ENCODE results near the gene DNM3.

The DNM3 gene

DNA sequence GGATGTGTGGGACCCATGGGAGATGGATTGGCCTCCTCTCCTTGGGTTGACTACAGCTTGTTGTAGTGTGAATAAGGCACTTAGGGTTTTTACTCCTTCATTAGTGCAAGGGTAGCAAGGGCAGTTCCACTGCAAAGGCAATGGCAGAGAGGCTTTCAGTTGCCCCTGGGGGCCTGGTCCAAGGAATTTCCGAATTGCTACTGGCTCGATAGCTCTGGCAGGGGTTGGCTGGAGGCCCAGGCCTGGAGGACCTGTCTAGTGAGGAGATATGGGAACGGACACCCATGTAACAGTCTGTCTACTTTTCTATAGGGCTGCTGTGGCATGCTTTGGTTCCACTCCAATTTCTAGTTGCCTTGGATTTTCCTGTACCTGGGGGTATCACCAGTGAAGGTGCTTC, 360.3 kb downstream of the DNM3 start:
- no peaks in the 10 kb centered on the region for H3K9me3 ChIP-seq (replicated peaks; ENCODE audit: insufficient read depth, low read length)
- no peaks in the 10 kb centered on the region for H4K20me1 ChIP-seq (ENCODE audit: insufficient read depth, low read length)
- no peaks in the 10 kb centered on the region for H3K36me3 ChIP-seq (replicated peaks; ENCODE audit: insufficient read depth, low read length)
- no peaks in the 10 kb centered on the region for H3F3A ChIP-seq (ENCODE audit: insufficient read depth, low read length)
- no peak overlapping the region for H3K4me3 ChIP-seq (ENCODE audit: low read length)
- H3K9me2 ChIP-seq (replicated peaks; ENCODE audit: insufficient read depth, low read length), result no peaks in the 10 kb centered on the region
- no peaks in the 10 kb centered on the region for H3K79me2 ChIP-seq (ENCODE audit: low read length)
- H3K27me3 ChIP-seq (replicated peaks; ENCODE audit: insufficient read depth, low read length), result no peaks in the 10 kb centered on the region
- no peak for DNase-seq
- H3K27ac ChIP-seq (ENCODE audit: low read length), result no peak overlapping the region
- H3K9ac ChIP-seq (ENCODE audit: low read length), result no peak overlapping the region
- TF ChIP-seq EZH2phosphoT487 (IDR thresholded peaks at IDR 0.05; ENCODE audit: low read length) (no peak), EZH2 (optimal IDR thresholded peaks at IDR 0.05; ENCODE audit: low read depth, low read length) (no peak)
- TF ChIP-seq, protein P1, sequence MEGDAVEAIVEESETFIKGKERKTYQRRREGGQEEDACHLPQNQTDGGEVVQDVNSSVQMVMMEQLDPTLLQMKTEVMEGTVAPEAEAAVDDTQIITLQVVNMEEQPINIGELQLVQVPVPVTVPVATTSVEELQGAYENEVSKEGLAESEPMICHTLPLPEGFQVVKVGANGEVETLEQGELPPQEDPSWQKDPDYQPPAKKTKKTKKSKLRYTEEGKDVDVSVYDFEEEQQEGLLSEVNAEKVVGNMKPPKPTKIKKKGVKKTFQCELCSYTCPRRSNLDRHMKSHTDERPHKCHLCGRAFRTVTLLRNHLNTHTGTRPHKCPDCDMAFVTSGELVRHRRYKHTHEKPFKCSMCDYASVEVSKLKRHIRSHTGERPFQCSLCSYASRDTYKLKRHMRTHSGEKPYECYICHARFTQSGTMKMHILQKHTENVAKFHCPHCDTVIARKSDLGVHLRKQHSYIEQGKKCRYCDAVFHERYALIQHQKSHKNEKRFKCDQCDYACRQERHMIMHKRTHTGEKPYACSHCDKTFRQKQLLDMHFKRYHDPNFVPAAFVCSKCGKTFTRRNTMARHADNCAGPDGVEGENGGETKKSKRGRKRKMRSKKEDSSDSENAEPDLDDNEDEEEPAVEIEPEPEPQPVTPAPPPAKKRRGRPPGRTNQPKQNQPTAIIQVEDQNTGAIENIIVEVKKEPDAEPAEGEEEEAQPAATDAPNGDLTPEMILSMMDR (IDR thresholded peaks at IDR 0.05; ENCODE audit: low read length), result no peak
- no peak overlapping the region for H3K4me2 ChIP-seq (ENCODE audit: low read depth, low read length)
- H3K4me1 ChIP-seq (ENCODE audit: low read length), result no peaks in the 10 kb centered on the region
- H2AFZ ChIP-seq (ENCODE audit: low read length), result no peak overlapping the region

DNA sequence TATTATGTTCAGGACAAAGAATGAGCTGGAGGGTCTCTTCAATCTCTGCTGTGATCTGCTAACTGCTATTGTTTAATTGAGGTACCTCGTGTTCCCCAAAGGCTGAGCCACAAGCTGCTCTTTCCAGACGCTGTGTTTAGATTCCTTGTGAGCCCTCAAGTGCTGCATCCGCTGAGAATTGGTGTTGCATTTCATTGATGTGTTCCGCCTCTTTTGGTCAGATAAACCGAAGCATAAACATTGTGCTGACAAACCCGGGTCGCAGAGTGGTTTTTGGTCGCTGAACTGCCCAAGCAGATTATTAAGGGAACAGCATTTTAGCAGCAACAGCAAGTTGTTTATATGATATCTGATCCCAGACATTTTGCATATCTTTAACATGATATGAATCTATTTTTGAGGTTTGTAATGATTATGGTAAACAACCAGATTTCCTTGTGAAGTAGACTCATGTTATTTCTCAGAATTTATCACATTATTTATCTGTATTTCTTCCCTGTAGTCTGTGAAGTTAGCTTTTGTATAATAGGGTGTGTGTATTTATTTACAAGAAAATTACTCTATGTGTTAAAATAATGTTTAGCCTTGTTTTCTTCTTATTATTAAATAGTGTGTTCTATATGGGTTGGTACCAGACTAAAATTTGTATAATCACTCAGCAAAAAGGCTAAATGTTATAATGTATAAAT, 362.0 kb downstream of the DNM3 start:
- Histone ChIP-seq H3K4me3 (ENCODE audit: low read length) (no peak overlapping the region), H3F3A (ENCODE audit: insufficient read depth, low read length) (no peaks in the 10 kb centered on the region), H3K4me1 (ENCODE audit: low read length) (no peaks in the 10 kb centered on the region), H3K27ac (ENCODE audit: low read length) (no peak overlapping the region), H3K9ac (ENCODE audit: low read length) (no peak overlapping the region), H2AFZ (ENCODE audit: low read length) (no peak overlapping the region), H3K36me3 (replicated peaks; ENCODE audit: insufficient read depth, low read length) (no peaks in the 10 kb centered on the region), H3K4me2 (ENCODE audit: low read depth, low read length) (no peak overlapping the region), H4K20me1 (ENCODE audit: insufficient read depth, low read length) (no peaks in the 10 kb centered on the region), H3K27me3 (replicated peaks; ENCODE audit: insufficient read depth, low read length) (no peaks in the 10 kb centered on the region), H3K9me2 (replicated peaks; ENCODE audit: insufficient read depth, low read length) (no peaks in the 10 kb centered on the region), H3K79me2 (ENCODE audit: low read length) (no peaks in the 10 kb centered on the region), H3K9me3 (replicated peaks; ENCODE audit: insufficient read depth, low read length) (no peaks in the 10 kb centered on the region)
- no peak for TF ChIP-seq EZH2phosphoT487 (IDR thresholded peaks at IDR 0.05; ENCODE audit: low read length)
- DNase-seq, result no peak

DNA sequence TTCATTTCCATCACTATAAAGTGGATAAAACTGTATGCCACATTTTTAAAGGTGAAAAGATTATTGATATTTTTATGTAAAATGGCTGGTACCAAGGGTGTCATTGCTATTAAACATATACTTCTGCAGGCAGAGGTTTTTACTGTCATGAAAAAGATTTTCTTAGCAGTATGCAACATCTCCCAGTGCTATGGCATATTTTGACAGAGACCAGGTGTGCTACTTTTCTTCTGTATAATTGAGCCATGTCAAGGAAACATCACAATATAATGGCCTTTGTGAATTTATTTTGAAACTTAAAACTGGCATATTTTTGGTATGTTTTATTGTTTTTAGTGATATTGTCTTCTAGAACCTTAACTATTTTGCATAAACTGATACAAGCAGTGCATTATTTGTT, 362.6 kb downstream of the DNM3 start:
- Histone ChIP-seq H2AFZ (ENCODE audit: low read length) (no peak overlapping the region), H4K20me1 (ENCODE audit: insufficient read depth, low read length) (no peaks in the 10 kb centered on the region), H3K9ac (ENCODE audit: low read length) (no peak overlapping the region), H3K9me2 (replicated peaks; ENCODE audit: insufficient read depth, low read length) (no peaks in the 10 kb centered on the region), H3K9me3 (replicated peaks; ENCODE audit: insufficient read depth, low read length) (no peaks in the 10 kb centered on the region), H3K4me1 (ENCODE audit: low read length) (no peaks in the 10 kb centered on the region), H3K4me3 (ENCODE audit: low read length) (no peak overlapping the region), H3K36me3 (replicated peaks; ENCODE audit: insufficient read depth, low read length) (no peaks in the 10 kb centered on the region), H3K27ac (ENCODE audit: low read length) (no peak overlapping the region), H3K27me3 (replicated peaks; ENCODE audit: insufficient read depth, low read length) (no peaks in the 10 kb centered on the region), H3K79me2 (ENCODE audit: low read length) (no peaks in the 10 kb centered on the region), H3K4me2 (ENCODE audit: low read depth, low read length) (no peak overlapping the region), H3F3A (ENCODE audit: insufficient read depth, low read length) (no peaks in the 10 kb centered on the region)
- DNase-seq, result no peak
- TF ChIP-seq EZH2phosphoT487 (IDR thresholded peaks at IDR 0.05; ENCODE audit: low read length) (no peak), EZH2 (optimal IDR thresholded peaks at IDR 0.05; ENCODE audit: low read depth, low read length) (no peak)
- TF ChIP-seq, protein P1 (IDR thresholded peaks at IDR 0.05; ENCODE audit: low read length), result no peak

DNA sequence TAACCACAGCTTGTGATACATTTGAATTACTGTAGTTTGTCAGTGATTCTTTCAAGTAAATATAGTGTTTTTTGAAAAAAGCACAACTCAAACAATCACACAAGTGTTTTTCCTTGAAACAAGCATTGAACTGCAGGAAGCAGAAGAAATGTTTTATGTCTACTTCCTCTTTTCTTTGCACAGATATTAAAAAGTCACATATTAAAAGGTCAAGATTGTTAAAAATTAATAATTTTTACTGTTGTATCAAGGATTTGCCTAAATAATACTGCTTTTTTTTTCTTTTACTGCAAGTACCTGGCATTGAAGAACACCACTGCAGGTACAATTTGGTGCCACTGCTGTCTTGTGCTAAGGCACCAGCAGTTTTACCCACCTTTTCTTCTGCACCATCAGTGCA, 365.0 kb downstream of the DNM3 start:
- Histone ChIP-seq H3K79me2 (ENCODE audit: low read length) (no peaks in the 10 kb centered on the region), H3K4me2 (ENCODE audit: low read depth, low read length) (no peak overlapping the region), H3K27me3 (replicated peaks; ENCODE audit: insufficient read depth, low read length) (no peaks in the 10 kb centered on the region), H4K20me1 (ENCODE audit: insufficient read depth, low read length) (no peaks in the 10 kb centered on the region), H3K9ac (ENCODE audit: low read length) (no peak overlapping the region), H3K9me2 (replicated peaks; ENCODE audit: insufficient read depth, low read length) (no peaks in the 10 kb centered on the region), H3K4me3 (ENCODE audit: low read length) (no peak overlapping the region), H3K27ac (ENCODE audit: low read length) (no peak overlapping the region), H2AFZ (ENCODE audit: low read length) (no peak overlapping the region), H3K4me1 (ENCODE audit: low read length) (no peaks in the 10 kb centered on the region), H3K9me3 (replicated peaks; ENCODE audit: insufficient read depth, low read length) (no peaks in the 10 kb centered on the region), H3F3A (ENCODE audit: insufficient read depth, low read length) (no peaks in the 10 kb centered on the region), H3K36me3 (replicated peaks; ENCODE audit: insufficient read depth, low read length) (no peaks in the 10 kb centered on the region)
- TF ChIP-seq, protein P1 (IDR thresholded peaks at IDR 0.05; ENCODE audit: low read length), result no peak
- no peak for TF ChIP-seq EZH2phosphoT487 (IDR thresholded peaks at IDR 0.05; ENCODE audit: low read length)
- TF ChIP-seq EZH2 (optimal IDR thresholded peaks at IDR 0.05; ENCODE audit: low read depth, low read length), result no peak
- DNase-seq, result no peak
